Measurements from ENCODE around the gene LIME1. TPM values are rescaled to one million over a fixed set of nuclear protein-coding genes. Genes with fewer than 3 reads are reported as not detected.
A peak's percentile ranks its signal among the peaks of the same experiment; 100 is the strongest.

Gene LIME1
- total RNA-seq, 1 experiment from 2014 or later, result 4.5 TPM

DNA sequence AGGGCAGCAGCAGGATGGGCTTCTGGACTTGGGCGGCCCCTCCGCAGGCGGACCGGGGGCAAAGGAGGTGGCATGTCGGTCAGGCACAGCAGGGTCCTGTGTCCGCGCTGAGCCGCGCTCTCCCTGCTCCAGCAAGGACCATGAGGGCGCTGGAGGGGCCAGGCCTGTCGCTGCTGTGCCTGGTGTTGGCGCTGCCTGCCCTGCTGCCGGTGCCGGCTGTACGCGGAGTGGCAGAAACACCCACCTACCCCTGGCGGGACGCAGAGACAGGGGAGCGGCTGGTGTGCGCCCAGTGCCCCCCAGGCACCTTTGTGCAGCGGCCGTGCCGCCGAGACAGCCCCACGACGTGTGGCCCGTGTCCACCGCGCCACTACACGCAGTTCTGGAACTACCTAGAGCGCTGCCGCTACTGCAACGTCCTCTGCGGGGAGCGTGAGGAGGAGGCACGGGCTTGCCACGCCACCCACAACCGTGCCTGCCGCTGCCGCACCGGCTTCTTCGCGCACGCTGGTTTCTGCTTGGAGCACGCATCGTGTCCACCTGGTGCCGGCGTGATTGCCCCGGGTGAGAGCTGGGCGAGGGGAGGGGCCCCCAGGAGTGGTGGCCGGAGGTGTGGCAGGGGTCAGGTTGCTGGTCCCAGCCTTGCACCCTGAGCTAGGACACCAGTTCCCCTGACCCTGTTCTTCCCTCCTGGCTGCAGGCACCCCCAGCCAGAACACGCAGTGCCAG lies 39.7 kb upstream of the LIME1 start, which contains the start of gene TNFRSF6B (continued):
- TF ChIP-seq ZNF396 (CRISPR knock-in tag; IDR thresholded peaks at IDR 0.05; ENCODE audit: borderline replicate concordance) (no peak), JUN (CRISPR knock-in tag; IDR thresholded peaks at IDR 0.05) (peak; percentile 62; the same call in 1 of the 2 replicates), ZNF121 (CRISPR knock-in tag; IDR thresholded peaks at IDR 0.05) (no peak), NR3C1 (CRISPR knock-in tag; conservative IDR thresholded peaks at IDR 0.05; ENCODE audit: low read depth) (no peak), GTF2I (CRISPR knock-in tag; conservative IDR thresholded peaks at IDR 0.05) (no peak), CREB1 (CRISPR knock-in tag; IDR thresholded peaks at IDR 0.05) (peak; percentile 13; the same call in 1 of the 2 replicates), KAT7 (CRISPR knock-in tag; IDR thresholded peaks at IDR 0.05; ENCODE audit: borderline replicate concordance) (0 out of 2 replicates have a peak, but pooled peaks have one; percentile 26), TP53 (CRISPR knock-in tag; IDR thresholded peaks at IDR 0.05) (no peak; the same call in 1 of the 2 replicates), SMAD4 (CRISPR knock-in tag; IDR thresholded peaks at IDR 0.05) (no peak), JAZF1 (CRISPR knock-in tag; IDR thresholded peaks at IDR 0.05) (no peak), ELF4 (CRISPR knock-in tag; IDR thresholded peaks at IDR 0.05; ENCODE audit: low read depth) (no peak)
- TF ChIP-seq, protein P1, sequence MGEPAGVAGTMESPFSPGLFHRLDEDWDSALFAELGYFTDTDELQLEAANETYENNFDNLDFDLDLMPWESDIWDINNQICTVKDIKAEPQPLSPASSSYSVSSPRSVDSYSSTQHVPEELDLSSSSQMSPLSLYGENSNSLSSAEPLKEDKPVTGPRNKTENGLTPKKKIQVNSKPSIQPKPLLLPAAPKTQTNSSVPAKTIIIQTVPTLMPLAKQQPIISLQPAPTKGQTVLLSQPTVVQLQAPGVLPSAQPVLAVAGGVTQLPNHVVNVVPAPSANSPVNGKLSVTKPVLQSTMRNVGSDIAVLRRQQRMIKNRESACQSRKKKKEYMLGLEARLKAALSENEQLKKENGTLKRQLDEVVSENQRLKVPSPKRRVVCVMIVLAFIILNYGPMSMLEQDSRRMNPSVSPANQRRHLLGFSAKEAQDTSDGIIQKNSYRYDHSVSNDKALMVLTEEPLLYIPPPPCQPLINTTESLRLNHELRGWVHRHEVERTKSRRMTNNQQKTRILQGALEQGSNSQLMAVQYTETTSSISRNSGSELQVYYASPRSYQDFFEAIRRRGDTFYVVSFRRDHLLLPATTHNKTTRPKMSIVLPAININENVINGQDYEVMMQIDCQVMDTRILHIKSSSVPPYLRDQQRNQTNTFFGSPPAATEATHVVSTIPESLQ (CRISPR knock-in tag; IDR thresholded peaks at IDR 0.05), result no peak
- TF ChIP-seq, protein P2, sequence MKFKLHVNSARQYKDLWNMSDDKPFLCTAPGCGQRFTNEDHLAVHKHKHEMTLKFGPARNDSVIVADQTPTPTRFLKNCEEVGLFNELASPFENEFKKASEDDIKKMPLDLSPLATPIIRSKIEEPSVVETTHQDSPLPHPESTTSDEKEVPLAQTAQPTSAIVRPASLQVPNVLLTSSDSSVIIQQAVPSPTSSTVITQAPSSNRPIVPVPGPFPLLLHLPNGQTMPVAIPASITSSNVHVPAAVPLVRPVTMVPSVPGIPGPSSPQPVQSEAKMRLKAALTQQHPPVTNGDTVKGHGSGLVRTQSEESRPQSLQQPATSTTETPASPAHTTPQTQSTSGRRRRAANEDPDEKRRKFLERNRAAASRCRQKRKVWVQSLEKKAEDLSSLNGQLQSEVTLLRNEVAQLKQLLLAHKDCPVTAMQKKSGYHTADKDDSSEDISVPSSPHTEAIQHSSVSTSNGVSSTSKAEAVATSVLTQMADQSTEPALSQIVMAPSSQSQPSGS (CRISPR knock-in tag; IDR thresholded peaks at IDR 0.05; ENCODE audit: borderline replicate concordance, low read depth), result no peak
- TF ChIP-seq, protein P3, sequence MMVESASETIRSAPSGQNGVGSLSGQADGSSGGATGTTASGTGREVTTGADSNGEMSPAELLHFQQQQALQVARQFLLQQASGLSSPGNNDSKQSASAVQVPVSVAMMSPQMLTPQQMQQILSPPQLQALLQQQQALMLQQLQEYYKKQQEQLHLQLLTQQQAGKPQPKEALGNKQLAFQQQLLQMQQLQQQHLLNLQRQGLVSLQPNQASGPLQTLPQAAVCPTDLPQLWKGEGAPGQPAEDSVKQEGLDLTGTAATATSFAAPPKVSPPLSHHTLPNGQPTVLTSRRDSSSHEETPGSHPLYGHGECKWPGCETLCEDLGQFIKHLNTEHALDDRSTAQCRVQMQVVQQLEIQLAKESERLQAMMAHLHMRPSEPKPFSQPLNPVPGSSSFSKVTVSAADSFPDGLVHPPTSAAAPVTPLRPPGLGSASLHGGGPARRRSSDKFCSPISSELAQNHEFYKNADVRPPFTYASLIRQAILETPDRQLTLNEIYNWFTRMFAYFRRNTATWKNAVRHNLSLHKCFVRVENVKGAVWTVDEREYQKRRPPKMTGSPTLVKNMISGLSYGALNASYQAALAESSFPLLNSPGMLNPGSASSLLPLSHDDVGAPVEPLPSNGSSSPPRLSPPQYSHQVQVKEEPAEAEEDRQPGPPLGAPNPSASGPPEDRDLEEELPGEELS (CRISPR knock-in tag; IDR thresholded peaks at IDR 0.05), result 0 out of 2 replicates have a peak, but pooled peaks have one; percentile 10
- TF ChIP-seq, protein P4, sequence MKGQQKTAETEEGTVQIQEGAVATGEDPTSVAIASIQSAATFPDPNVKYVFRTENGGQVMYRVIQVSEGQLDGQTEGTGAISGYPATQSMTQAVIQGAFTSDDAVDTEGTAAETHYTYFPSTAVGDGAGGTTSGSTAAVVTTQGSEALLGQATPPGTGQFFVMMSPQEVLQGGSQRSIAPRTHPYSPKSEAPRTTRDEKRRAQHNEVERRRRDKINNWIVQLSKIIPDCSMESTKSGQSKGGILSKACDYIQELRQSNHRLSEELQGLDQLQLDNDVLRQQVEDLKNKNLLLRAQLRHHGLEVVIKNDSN (CRISPR knock-in tag; IDR thresholded peaks at IDR 0.05), result no peak
- TF ChIP-seq, protein P5, sequence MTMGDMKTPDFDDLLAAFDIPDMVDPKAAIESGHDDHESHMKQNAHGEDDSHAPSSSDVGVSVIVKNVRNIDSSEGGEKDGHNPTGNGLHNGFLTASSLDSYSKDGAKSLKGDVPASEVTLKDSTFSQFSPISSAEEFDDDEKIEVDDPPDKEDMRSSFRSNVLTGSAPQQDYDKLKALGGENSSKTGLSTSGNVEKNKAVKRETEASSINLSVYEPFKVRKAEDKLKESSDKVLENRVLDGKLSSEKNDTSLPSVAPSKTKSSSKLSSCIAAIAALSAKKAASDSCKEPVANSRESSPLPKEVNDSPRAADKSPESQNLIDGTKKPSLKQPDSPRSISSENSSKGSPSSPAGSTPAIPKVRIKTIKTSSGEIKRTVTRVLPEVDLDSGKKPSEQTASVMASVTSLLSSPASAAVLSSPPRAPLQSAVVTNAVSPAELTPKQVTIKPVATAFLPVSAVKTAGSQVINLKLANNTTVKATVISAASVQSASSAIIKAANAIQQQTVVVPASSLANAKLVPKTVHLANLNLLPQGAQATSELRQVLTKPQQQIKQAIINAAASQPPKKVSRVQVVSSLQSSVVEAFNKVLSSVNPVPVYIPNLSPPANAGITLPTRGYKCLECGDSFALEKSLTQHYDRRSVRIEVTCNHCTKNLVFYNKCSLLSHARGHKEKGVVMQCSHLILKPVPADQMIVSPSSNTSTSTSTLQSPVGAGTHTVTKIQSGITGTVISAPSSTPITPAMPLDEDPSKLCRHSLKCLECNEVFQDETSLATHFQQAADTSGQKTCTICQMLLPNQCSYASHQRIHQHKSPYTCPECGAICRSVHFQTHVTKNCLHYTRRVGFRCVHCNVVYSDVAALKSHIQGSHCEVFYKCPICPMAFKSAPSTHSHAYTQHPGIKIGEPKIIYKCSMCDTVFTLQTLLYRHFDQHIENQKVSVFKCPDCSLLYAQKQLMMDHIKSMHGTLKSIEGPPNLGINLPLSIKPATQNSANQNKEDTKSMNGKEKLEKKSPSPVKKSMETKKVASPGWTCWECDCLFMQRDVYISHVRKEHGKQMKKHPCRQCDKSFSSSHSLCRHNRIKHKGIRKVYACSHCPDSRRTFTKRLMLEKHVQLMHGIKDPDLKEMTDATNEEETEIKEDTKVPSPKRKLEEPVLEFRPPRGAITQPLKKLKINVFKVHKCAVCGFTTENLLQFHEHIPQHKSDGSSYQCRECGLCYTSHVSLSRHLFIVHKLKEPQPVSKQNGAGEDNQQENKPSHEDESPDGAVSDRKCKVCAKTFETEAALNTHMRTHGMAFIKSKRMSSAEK (CRISPR knock-in tag; IDR thresholded peaks at IDR 0.05; ENCODE audit: borderline replicate concordance), result no peak
- TF ChIP-seq, protein P6, sequence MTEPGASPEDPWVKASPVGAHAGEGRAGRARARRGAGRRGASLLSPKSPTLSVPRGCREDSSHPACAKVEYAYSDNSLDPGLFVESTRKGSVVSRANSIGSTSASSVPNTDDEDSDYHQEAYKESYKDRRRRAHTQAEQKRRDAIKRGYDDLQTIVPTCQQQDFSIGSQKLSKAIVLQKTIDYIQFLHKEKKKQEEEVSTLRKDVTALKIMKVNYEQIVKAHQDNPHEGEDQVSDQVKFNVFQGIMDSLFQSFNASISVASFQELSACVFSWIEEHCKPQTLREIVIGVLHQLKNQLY (CRISPR knock-in tag; IDR thresholded peaks at IDR 0.05), result no peak
- TF ChIP-seq, protein P7, sequence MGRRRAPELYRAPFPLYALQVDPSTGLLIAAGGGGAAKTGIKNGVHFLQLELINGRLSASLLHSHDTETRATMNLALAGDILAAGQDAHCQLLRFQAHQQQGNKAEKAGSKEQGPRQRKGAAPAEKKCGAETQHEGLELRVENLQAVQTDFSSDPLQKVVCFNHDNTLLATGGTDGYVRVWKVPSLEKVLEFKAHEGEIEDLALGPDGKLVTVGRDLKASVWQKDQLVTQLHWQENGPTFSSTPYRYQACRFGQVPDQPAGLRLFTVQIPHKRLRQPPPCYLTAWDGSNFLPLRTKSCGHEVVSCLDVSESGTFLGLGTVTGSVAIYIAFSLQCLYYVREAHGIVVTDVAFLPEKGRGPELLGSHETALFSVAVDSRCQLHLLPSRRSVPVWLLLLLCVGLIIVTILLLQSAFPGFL (CRISPR knock-in tag; IDR thresholded peaks at IDR 0.05; ENCODE audit: borderline replicate concordance), result no peak
- TF ChIP-seq, protein P8, sequence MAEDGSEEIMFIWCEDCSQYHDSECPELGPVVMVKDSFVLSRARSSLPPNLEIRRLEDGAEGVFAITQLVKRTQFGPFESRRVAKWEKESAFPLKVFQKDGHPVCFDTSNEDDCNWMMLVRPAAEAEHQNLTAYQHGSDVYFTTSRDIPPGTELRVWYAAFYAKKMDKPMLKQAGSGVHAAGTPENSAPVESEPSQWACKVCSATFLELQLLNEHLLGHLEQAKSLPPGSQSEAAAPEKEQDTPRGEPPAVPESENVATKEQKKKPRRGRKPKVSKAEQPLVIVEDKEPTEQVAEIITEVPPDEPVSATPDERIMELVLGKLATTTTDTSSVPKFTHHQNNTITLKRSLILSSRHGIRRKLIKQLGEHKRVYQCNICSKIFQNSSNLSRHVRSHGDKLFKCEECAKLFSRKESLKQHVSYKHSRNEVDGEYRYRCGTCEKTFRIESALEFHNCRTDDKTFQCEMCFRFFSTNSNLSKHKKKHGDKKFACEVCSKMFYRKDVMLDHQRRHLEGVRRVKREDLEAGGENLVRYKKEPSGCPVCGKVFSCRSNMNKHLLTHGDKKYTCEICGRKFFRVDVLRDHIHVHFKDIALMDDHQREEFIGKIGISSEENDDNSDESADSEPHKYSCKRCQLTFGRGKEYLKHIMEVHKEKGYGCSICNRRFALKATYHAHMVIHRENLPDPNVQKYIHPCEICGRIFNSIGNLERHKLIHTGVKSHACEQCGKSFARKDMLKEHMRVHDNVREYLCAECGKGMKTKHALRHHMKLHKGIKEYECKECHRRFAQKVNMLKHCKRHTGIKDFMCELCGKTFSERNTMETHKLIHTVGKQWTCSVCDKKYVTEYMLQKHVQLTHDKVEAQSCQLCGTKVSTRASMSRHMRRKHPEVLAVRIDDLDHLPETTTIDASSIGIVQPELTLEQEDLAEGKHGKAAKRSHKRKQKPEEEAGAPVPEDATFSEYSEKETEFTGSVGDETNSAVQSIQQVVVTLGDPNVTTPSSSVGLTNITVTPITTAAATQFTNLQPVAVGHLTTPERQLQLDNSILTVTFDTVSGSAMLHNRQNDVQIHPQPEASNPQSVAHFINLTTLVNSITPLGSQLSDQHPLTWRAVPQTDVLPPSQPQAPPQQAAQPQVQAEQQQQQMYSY (CRISPR knock-in tag; IDR thresholded peaks at IDR 0.05), result no peak
- TF ChIP-seq, protein P9, sequence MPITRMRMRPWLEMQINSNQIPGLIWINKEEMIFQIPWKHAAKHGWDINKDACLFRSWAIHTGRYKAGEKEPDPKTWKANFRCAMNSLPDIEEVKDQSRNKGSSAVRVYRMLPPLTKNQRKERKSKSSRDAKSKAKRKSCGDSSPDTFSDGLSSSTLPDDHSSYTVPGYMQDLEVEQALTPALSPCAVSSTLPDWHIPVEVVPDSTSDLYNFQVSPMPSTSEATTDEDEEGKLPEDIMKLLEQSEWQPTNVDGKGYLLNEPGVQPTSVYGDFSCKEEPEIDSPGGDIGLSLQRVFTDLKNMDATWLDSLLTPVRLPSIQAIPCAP (CRISPR knock-in tag; IDR thresholded peaks at IDR 0.05), result no peak

Data from WTC11 (cell line).